ENCODE measurements around the gene CX3CL1. TPM values are rescaled to one million over a fixed set of nuclear protein-coding genes. Genes with fewer than 3 reads are reported as not detected.
"Not testable (repeated sequence)": the region's sequence is repeated elsewhere in the genome, so short reads cannot be mapped to it uniquely, and the experiment has no call there.

Gene CX3CL1
- total RNA-seq, 5 donors from 2014 or later (not counting 1 experiment from before 2014, with no cell fraction given), result 0.13 to 0.18 (median 0.16) TPM; not detected in 2

DNA sequence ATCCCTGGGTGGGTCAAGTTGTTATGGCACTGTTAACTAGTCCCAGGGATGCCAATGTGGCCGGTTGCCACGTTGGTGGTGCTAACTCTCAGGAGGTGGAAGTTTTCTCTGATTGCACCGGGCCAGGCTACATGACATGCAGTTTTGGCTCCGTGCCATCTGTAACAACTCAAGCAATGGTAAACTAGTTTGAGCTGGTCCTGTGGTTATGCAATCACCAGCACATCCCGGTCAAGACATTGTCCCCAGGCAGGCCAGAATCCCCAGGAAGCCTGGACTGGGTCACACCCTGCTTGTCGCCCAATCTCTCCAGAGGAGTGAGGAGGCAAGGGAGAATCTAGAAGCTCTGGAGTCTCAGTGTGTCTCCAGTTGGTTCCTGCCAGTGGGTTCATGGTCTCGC is 22.2 kb downstream of the CX3CL1 start:
- ChIA-PET CTCF (no interaction called here), POLR2A (no interaction called here)
- Histone ChIP-seq H3K27me3 (replicated peaks in 1 of 2; ENCODE audit: control insufficient read depth in 2 of 2, extremely low read depth in 1 of 2, insufficient read depth in 2 of 2, low read length in 1 of 2) (peaks cover 0 to 10% of the 10 kb centered on the region in 2 experiments), H3K36me3 (ENCODE audit: control insufficient read depth in 2 of 2, extremely low read depth in 1 of 2, insufficient read depth in 1 of 2, low read length in 1 of 2) (no peaks in the 10 kb centered on the region), H3K4me1 (ENCODE audit: control insufficient read depth in 1 of 2, extremely low read depth in 1 of 2, insufficient read depth in 2 of 2, low read length in 2 of 2) (no peaks in the 10 kb centered on the region), H3K4me3 (ENCODE audit: control insufficient read depth in 1 of 2, extremely low read depth in 1 of 2, low read length in 1 of 2) (no peak overlapping the region), H3K9me3 (no peaks in the 10 kb centered on the region), H3K27ac (ENCODE audit: low read length) (no peak overlapping the region)
- Mint-ChIP-seq H3K36me3 (no peaks in the 10 kb centered on the region), H3K4me3 (no peak overlapping the region), H3K27ac (no peak overlapping the region), H3K9me3 (no peaks in the 10 kb centered on the region), H3K27me3 (peaks cover 0 to 8% of the 10 kb centered on the region in 2 donors), H3K4me1 (no peaks in the 10 kb centered on the region)
- 82% methylated on average over 6 of the region's 7 CpGs for WGBS (ENCODE audit: insufficient coverage)
- DNase-seq, result no peak
- ATAC-seq (replicated peaks in 1 of 4), result no peak

DNA sequence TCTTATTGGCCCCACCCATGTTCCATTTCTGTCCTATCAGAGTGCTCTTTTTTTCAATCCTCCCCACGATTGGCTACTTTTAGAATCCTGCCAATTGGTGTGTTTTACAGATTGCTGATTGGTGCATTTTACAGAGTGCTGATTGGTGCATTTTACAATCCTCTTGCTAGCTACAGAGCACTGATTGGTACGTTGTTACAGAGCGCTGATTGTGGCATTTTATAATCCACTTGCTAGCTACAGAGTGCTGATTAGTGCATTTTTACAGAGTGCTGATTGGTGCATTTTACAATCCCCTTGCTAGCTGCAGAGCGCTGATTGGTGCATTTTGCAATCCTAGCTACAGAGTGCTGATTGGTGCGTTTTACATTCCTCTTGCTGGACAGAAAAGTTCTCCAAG is 22.7 kb downstream of the CX3CL1 start:
- ChIA-PET CTCF (no interaction called here), POLR2A (no interaction called here)

DNA sequence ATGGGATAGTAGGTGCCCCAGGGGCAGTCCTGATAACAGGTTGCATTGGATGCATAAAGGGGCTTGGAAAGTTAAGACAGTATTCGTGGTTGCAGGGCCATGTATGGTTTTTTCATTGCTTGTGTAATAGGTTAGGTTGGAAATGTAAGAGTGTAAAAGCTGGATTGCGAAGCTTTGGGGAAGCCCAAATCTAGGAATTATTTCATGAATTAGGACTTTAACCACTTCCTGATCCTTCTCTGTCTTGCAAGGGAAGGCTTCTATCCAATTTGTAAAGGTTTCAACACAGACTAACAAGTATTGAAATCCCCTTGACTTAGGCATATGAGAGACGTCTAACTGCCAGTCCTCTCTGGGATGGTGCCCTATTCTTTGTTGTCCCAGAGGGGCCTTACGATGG is 24.5 kb downstream of the CX3CL1 start:
- Histone ChIP-seq H3K27me3 (replicated peaks in 1 of 2; ENCODE audit: control insufficient read depth in 2 of 2, extremely low read depth in 1 of 2, insufficient read depth in 2 of 2, low read length in 1 of 2) (peaks cover 0 to 13% of the 10 kb centered on the region in 2 experiments), H3K9me3 (no peaks in the 10 kb centered on the region), H3K4me1 (ENCODE audit: control insufficient read depth in 1 of 2, extremely low read depth in 1 of 2, insufficient read depth in 2 of 2, low read length in 2 of 2) (no peaks in the 10 kb centered on the region), H3K36me3 (ENCODE audit: control insufficient read depth in 2 of 2, extremely low read depth in 1 of 2, insufficient read depth in 1 of 2, low read length in 1 of 2) (no peaks in the 10 kb centered on the region), H3K27ac (ENCODE audit: low read length) (no peak overlapping the region), H3K4me3 (ENCODE audit: control insufficient read depth in 1 of 2, extremely low read depth in 1 of 2, low read length in 1 of 2) (no peak overlapping the region)
- no peak overlapping the region for H3K4me3 Mint-ChIP-seq
- ChIA-PET POLR2A (no interaction called here), CTCF (no interaction called here)
- ATAC-seq (replicated peaks in 1 of 4) (no peak), DNase-seq (no peak)
- H3K27me3 Mint-ChIP-seq, result peaks cover 0 to 10% of the 10 kb centered on the region in 2 donors
- no peaks in the 10 kb centered on the region for H3K4me1 Mint-ChIP-seq
- no peak overlapping the region for H3K27ac Mint-ChIP-seq
- H3K9me3 Mint-ChIP-seq, result no peaks in the 10 kb centered on the region
- 60% methylated on average over 1 of the region's 4 CpGs for WGBS (ENCODE audit: insufficient coverage)
- H3K36me3 Mint-ChIP-seq, result no peaks in the 10 kb centered on the region

More for the DNA sequence above, 22.7 kb downstream of the CX3CL1 start:
- Mint-ChIP-seq H3K4me3 (no peak overlapping the region), H3K9me3 (no peaks in the 10 kb centered on the region), H3K27me3 (peaks cover 0 to 8% of the 10 kb centered on the region in 2 donors), H3K36me3 (no peaks in the 10 kb centered on the region), H3K4me1 (no peaks in the 10 kb centered on the region), H3K27ac (no peak overlapping the region)
- DNase-seq (no peak), ATAC-seq (replicated peaks in 1 of 4) (no peak)
- no peak overlapping the region for H3K4me3 ChIP-seq (ENCODE audit: control insufficient read depth in 1 of 2, extremely low read depth in 1 of 2, low read length in 1 of 2)
- H3K27me3 ChIP-seq (replicated peaks in 1 of 2; ENCODE audit: control insufficient read depth in 2 of 2, extremely low read depth in 1 of 2, insufficient read depth in 2 of 2, low read length in 1 of 2), result peaks cover 0 to 10% of the 10 kb centered on the region in 2 experiments
- 85% methylated on average over 4 of the region's 5 CpGs for WGBS (ENCODE audit: insufficient coverage)
- H3K27ac ChIP-seq (ENCODE audit: low read length), result no peak overlapping the region
- no peaks in the 10 kb centered on the region for H3K9me3 ChIP-seq
- H3K36me3 ChIP-seq (ENCODE audit: control insufficient read depth in 2 of 2, extremely low read depth in 1 of 2, insufficient read depth in 1 of 2, low read length in 1 of 2), result no peaks in the 10 kb centered on the region
- H3K4me1 ChIP-seq (ENCODE audit: control insufficient read depth in 1 of 2, extremely low read depth in 1 of 2, insufficient read depth in 2 of 2, low read length in 2 of 2), result no peaks in the 10 kb centered on the region

GRCh38 chr16:57397493-57397892 is 25.2 kb downstream of the CX3CL1 start:
- WGBS (ENCODE audit: insufficient coverage), result no CpG with 5 or more reads among the region's 4 CpGs
- H3K27me3 ChIP-seq (replicated peaks in 1 of 2; ENCODE audit: control insufficient read depth in 2 of 2, extremely low read depth in 1 of 2, insufficient read depth in 2 of 2, low read length in 1 of 2), result peaks cover 0 to 19% of the 10 kb centered on the region in 2 experiments
- H3K4me1 ChIP-seq (ENCODE audit: control insufficient read depth in 1 of 2, extremely low read depth in 1 of 2, insufficient read depth in 2 of 2, low read length in 2 of 2); H3K4me1 Mint-ChIP-seq; H3K36me3 Mint-ChIP-seq; POLR2A ChIA-PET; H3K9me3 Mint-ChIP-seq; H3K9me3 ChIP-seq; H3K36me3 ChIP-seq (ENCODE audit: control insufficient read depth in 2 of 2, extremely low read depth in 1 of 2, insufficient read depth in 1 of 2, low read length in 1 of 2); H3K4me3 Mint-ChIP-seq; H3K27ac ChIP-seq (ENCODE audit: low read length); H3K4me3 ChIP-seq (ENCODE audit: control insufficient read depth in 1 of 2, extremely low read depth in 1 of 2, low read length in 1 of 2); CTCF ChIA-PET; H3K27me3 Mint-ChIP-seq; ATAC-seq (replicated peaks in 1 of 4); DNase-seq; H3K27ac Mint-ChIP-seq: not testable (repeated sequence)

- Mint-ChIP-seq H3K9me3 (no peaks in the 10 kb centered on the region), H3K27me3 (peaks cover 0 to 2% of the 10 kb centered on the region in 2 donors), H3K4me1 (no peaks in the 10 kb centered on the region), H3K4me3 (no peak overlapping the region), H3K36me3 (no peaks in the 10 kb centered on the region), H3K27ac (no peak overlapping the region)
- H3K4me1 ChIP-seq (ENCODE audit: control insufficient read depth in 1 of 2, extremely low read depth in 1 of 2, insufficient read depth in 2 of 2, low read length in 2 of 2), result no peaks in the 10 kb centered on the region
- ChIA-PET CTCF (interaction anchor here in 1 of 2 donors (0.6 kb wide), 1 partner anchor 221 kb away, joined by 3 read pairs; no protein-coding TSS in a partner anchor), POLR2A (no interaction called here)
- DNase-seq (no peak), ATAC-seq (replicated peaks in 1 of 4) (no peak)
- H3K36me3 ChIP-seq (ENCODE audit: control insufficient read depth in 2 of 2, extremely low read depth in 1 of 2, insufficient read depth in 1 of 2, low read length in 1 of 2), result no peaks in the 10 kb centered on the region
- peaks cover 0 to 9% of the 10 kb centered on the region in 2 experiments for H3K27me3 ChIP-seq (replicated peaks in 1 of 2; ENCODE audit: control insufficient read depth in 2 of 2, extremely low read depth in 1 of 2, insufficient read depth in 2 of 2, low read length in 1 of 2)
- no peak overlapping the region for H3K4me3 ChIP-seq (ENCODE audit: control insufficient read depth in 1 of 2, extremely low read depth in 1 of 2, low read length in 1 of 2)
- no peak overlapping the region for H3K27ac ChIP-seq (ENCODE audit: low read length)
- H3K9me3 ChIP-seq, result no peaks in the 10 kb centered on the region
- WGBS (ENCODE audit: insufficient coverage), result 90% methylated on average over 3 of the region's 7 CpGs
Observed at GRCh38 chr16:57401943-57402640, 29.8 kb downstream of the CX3CL1 start.

DNA sequence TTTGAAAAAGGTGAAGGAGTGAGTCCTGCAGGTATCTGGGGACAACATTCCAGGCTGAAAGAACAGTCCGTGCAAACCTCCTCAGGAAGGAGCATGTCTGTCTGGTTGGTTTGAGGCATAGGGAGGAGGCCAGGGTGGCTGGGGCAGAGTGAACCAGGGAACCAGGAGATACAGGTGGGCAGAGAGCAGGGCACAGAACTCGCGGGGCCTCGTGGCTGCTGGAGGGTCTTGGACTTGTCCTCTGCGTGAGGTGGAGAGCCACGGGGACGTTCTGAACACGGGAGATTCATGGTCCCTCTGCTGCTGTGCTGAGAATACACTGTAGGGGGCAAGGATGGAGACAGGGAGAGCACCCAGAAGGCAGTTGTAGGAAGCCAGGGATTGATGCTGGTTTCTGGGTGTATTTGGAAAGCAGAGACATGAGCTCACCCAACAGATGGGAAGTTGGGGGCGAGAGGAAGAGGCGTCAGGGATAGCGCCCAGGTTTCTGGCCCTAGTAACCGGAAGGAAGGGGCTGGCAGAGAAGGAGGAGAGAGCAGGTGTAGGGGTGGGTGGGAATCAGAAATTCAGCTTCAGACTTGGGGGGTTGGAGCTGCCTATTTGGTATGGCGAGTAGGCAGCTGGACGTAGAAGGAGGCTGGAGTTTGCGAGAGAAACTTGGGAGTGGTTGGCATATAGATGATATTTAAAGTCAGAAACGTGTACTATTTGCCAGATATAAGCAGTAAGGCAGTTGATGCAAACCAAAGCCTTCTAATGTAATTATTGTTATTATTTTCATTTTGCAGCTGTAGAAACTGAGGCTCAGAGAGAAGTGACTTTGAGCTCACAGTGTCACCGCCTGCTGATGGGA is 31.9 kb downstream of the CX3CL1 start, which contains the start of gene CCL17:
Gene CCL17 (plus strand): TSS at position 803 of the 853 bp plus-strand sequence. CDS start 9,166 bp downstream, outside the sequence.
- Histone ChIP-seq H3K27me3 (replicated peaks in 1 of 2; ENCODE audit: control insufficient read depth in 2 of 2, extremely low read depth in 1 of 2, insufficient read depth in 2 of 2, low read length in 1 of 2) (peaks cover 0 to 9% of the 10 kb centered on the region in 2 experiments), H3K36me3 (ENCODE audit: control insufficient read depth in 2 of 2, extremely low read depth in 1 of 2, insufficient read depth in 1 of 2, low read length in 1 of 2) (no peaks in the 10 kb centered on the region), H3K4me3 (ENCODE audit: control insufficient read depth in 1 of 2, extremely low read depth in 1 of 2, low read length in 1 of 2) (no peak within 1 kb of the TSS), H3K27ac (ENCODE audit: low read length) (no peak within 1 kb of the TSS), H3K9me3 (no peaks in the 10 kb centered on the region), H3K4me1 (ENCODE audit: control insufficient read depth in 1 of 2, extremely low read depth in 1 of 2, insufficient read depth in 2 of 2, low read length in 2 of 2) (no peaks in the 10 kb centered on the region)
- WGBS (ENCODE audit: insufficient coverage), result 85% methylated on average over 15 of the region's 17 CpGs
- ATAC-seq (replicated peaks in 1 of 4) (no peak), DNase-seq (no peak)
- Mint-ChIP-seq H3K36me3 (no peaks in the 10 kb centered on the region), H3K4me3 (no peak within 1 kb of the TSS), H3K4me1 (peaks cover 0 to 2% (median 0%) of the 10 kb centered on the region in 3 donors), H3K27ac (no peak within 1 kb of the TSS), H3K27me3 (peaks cover 4 to 6% of the 10 kb centered on the region in 2 donors), H3K9me3 (no peaks in the 10 kb centered on the region)
- CTCF ChIA-PET, result no interaction called here
- POLR2A ChIA-PET, result no interaction called here
